Kidney glomerular epithelial cell (primary cell): Measurements from ENCODE around the gene MRPL48.
"Not testable (repeated sequence)": the region's sequence is repeated elsewhere in the genome, so short reads cannot be mapped to it uniquely, and the experiment has no call there.

Experiments
- DNase-seq: peaks from one replicate; lab custom pipeline; 2025; lab: John Stamatoyannopoulos, UW

Gene MRPL48

DNA sequence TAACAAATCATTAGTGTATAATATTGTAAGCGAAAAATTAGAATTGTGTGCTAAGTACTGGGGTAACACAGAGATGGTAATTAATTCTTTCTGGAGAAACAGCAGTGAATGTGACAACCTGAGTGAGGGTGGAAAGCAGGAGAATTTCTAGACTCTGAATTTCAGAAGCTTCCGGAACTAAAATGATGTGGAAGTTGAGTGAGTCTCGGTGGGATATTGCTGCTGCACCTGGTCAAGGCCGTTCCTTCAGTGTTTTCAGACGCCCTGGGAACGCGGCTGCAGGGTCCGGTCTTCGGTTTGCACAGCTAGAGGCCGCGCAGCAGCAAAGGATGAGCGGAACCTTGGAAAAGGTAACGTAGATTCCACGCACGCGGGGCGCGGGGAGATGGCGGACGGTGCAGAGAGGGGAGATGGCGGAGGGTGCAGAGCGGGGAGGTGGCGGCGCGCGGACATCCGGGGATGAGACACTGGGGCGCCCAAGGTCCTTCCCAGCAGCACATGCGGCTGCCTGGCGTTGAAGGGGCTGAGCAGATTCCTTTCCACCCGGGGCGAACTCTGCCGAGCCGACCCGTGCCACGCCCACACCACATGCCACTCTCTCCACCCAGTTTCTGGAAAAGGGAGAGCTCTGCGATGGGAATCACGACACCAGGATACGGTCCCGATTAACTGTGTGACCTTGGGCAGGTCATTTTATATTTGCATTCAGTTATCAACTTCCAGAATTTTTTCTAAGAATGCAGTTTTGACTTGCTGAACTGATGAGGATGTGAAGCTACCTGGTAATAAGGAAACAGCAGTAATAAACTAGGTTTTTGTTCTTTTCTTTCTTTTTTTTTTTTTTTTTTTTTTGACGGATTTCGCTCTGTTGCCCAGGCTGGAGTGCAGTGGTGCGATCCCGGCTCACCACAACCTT is at the start of gene MRPL48:
MRPL48 (plus strand) TSS at position 232 of the 916 bp plus-strand sequence; CDS start at position 330, 98 bp downstream.
- peak; percentile 92 for DNase-seq

GRCh38 chr11:73743045-73743444 is 44.6 kb upstream of the MRPL48 start:
- DNase-seq = no peak

DNA sequence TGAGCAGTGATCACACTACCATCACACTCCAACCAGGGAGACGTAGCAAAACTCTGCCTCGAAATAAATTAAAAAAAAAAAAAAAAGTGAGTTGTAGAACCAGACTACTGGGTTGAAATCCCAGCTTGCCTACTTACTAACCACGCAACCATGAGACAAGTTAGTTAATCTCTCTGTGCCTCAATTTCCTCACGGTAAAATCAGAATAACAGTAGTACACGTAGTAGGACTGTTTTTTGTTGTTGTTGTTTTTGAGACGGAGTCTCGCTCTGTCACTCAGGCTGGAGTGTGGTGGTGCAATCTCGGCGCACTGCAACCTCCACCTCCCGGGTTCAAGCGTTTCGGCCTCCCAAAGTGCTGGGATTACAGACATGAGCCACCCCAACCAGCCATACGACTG is 41.0 kb upstream of the MRPL48 start:
- no peak for DNase-seq

GRCh38 chr11:73747762-73748161 is 39.9 kb upstream of the MRPL48 start:
- DNase-seq = no peak

DNA sequence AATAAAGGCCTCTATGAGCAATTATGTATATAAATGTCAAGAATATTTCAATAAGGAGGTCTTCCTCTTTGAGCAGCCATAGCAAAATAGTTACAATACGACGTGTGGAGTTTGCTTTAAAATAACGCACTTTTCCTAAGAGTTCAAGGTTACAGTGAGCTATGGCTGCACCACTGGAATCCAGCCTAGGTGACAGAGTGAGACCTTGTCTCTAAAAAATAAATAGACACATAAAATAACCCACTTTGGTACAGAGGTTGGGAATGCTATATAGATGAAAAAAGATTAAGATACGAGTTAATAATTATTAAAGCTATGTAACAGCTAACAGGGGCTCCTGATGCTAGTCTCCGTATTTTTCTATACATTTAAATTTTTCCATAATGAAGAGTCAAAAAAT is 39.4 kb upstream of the MRPL48 start:
- DNase-seq = no peak

GRCh38 chr11:73749118-73749517 is 38.6 kb upstream of the MRPL48 start:
- DNase-seq = no peak

DNA sequence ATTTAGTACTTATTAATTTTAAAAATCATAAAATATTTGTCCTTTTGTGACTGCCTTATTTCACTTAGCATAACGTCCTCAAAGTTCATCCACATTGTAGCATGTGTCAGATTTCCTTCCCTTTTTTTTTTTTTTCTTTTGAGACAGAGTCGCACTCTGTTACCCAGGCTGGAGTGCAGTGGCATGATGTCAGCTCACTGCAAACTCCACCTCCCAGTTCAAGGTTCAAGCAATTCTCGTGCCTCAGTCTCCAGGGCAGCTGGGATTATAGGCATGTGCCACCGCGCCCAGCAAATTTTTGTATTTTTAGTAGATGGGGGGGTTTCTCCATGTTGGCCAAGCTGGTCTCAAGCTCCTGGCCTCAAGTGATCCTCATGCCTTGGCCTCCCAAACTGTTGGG is 37.4 kb upstream of the MRPL48 start:
- no peak for DNase-seq

GRCh38 chr11:73750862-73751261 is 36.8 kb upstream of the MRPL48 start:
- not testable (repeated sequence) for DNase-seq

DNA sequence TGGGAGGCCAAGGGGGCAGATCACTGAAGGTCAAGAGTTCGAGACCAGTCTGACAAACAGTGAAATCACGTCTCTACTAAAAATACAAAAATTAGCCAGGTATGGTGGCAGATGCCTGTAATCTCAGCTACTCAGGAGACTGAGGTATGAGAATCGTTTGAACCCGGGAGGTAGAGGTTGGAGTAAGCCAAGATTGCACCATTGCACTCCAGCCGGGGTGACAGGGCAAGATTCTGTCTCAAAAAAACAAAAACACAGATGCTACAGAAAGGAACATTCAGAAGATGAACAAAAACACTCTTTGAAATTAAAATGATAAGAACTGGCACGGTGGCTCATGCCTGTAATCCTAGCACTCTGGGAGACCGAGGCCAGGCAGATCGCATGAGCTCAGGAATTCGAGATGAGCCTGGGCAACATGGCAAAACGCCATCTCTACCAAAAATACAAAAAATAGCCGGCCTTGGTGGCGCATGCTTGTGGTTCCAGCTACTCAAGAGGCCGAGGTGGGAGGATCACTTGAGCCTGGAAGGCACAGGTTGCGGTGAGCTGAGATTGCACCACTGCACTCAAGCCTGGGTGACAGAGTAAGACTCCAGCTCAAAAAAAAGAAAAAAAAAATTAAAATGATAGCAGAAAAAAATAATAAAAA is 35.3 kb upstream of the MRPL48 start:
- no peak for DNase-seq

- DNase-seq = no peak
Observed at GRCh38 chr11:73752903-73753302, 34.8 kb upstream of the MRPL48 start.

GRCh38 chr11:73753938-73754337 is 33.7 kb upstream of the MRPL48 start:
- DNase-seq = no peak

GRCh38 chr11:73755670-73756069 is 32.0 kb upstream of the MRPL48 start:
- no peak for DNase-seq

DNA sequence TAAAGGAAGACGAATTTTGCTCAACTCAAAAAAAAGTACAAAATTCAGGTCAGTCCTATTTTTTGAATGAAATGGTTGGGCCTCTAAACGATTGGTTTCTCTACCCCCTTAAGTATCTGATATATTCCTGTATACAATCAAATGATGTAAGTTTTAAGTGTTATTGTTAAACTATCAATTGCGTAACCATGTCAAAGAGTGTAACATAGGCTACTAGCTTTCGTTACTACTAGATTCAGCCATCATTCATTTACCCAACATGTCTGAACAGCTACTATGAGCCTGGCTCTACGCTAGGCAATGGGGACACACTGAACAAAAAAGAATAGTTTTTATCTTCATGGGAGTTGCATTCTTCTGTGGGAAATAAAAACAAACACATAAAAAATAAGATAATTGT is 30.1 kb upstream of the MRPL48 start:
- no peak for DNase-seq

DNA sequence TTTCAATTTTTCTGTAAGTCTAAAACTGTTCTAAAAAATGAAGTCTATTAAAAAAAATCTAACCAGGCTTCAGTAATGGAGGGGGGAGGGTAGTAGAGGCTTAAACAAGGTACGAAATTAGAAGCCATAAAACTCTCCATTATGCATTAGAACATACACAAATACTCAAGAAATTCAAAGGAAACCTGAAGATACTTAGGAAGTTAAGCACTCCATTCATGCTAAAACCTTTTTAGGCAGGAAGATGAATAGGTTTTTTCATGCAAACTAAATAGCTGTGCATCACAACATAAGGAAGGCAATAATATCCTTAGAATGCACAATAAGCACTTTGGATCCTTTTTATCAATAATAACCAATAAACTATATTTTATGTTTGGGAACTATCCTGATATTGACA is 29.2 kb upstream of the MRPL48 start:
- DNase-seq = no peak

DNA sequence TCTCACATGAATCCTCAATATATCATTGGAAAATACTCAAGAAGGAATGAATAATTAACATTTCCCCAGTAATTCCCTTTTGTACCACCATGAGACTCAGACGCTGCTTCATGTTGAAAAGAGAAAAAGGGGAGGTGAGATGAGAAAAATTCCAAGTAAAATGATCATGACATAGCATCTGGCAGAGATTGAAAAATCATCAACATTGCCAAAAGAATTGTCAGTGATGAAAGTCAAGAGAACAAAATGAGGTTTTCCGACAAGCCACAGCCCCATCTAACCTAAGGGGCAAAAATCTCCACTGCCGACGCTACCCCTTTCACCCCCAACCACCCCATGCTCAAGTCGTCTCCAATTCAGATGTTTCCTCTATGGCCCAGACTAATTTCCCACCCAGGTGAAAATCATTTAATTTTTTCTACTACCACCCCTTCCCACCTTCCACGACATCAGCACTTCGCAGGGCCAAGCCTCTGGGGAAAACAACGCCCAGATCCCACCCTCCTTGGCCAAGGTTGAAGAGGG is 28.0 kb upstream of the MRPL48 start:
- peak; percentile 12 for DNase-seq

GRCh38 chr11:73760135-73760678 is 27.5 kb upstream of the MRPL48 start:
- no peak for DNase-seq

- DNase-seq = peak; percentile 99
Observed at GRCh38 chr11:73760679-73761402, 26.8 kb upstream of the MRPL48 start, which contains the start of gene RAB6A. RAB6A (minus strand) TSS chr11:73761074; CDS start chr11:73760635, 439 bp downstream.

GRCh38 chr11:73761403-73761945 is 26.2 kb upstream of the MRPL48 start:
- no peak for DNase-seq

DNA sequence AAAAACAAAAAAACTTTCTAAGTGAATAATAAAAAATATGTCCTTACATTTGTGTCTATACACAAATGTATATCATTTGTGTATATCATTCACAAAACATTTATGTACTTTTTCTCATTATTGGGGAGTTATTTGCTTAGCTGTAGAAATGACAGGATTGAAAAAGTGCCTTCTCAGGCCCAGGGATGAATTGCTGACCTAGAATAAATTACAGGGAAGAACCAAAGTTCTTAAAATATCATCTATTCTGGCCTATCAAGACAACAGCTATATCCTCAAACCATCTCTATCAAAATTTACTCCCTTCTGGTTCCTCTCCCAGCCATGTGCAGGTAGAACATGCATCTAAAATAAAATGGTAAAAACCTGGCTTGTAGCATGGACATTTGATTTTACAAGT is 24.9 kb upstream of the MRPL48 start:
- DNase-seq = no peak

DNA sequence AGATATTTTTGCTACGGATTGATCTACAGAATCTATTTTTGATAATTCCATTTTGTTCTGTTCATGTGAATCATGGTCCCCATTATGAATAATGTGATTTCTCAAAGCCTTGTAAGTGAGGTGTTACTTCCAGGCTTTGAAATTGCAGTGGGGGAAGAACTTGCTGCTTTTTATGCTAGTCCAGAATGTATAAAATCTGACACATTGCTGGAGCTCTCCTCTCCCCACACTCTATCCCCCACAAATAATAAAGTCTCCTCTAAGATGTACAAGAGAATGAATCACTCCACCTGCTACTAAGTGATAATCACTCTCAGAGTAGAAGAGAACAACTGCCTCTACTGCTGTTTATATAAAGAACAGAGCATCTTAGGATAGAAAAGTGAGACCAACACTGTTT is 20.9 kb upstream of the MRPL48 start:
- no peak for DNase-seq

- DNase-seq = not testable (repeated sequence)
Observed at GRCh38 chr11:73770811-73771210, 16.9 kb upstream of the MRPL48 start.
